ENCODE results near the gene RFX4. TPM values are rescaled to one million over a fixed set of nuclear protein-coding genes. Genes with fewer than 3 reads are reported as not detected.

The RFX4 gene
- total RNA-seq, 1 donor from 2014 or later = not detected

Other genes starting within 250 kb of the RFX4 start
- gene POLR3B, start 225.3 kb upstream of the RFX4 start, total RNA-seq = 13.9 TPM
- 12.7 TPM for gene RIC8B, start 191.7 kb downstream of the RFX4 start, total RNA-seq

Data from skin of body (tissue), 1 donor.